ENCODE results near the gene RDH5.

DNA sequence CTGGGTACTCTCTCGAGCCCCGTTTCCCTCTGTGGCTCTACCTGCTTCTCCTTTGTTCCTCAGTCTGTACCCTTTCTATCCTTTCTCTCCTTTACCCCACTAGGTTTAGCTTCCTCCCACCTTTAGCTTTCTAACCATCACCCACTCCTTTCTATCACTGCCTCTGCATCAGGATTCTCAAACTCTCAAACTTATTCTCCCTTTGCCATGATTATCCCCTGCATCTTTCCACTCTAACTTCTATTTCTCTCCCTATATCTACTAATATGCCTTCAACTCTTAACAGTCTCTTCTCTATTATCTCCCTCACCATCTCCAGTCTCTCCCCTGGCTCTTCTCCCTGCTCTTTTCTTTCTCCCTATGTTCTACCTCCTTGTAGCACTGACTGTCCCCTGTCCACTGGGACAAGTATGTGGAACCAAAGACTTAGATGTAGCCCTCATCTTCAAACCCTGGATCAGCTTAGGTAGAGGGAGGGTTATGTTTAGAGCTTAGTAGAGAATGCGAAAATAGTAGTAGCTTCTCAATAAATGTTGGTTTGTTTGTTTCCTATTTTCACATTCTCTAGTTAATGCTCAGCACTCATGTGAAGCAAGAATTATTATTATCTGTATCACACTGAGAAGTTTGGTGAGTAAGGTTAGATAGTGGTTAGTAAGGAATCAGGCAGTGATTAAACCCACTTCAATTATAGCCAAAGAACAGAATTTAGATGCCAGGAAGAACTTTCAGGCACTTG lies 26.1 kb downstream of the RDH5 start:
- TF ChIP-seq POLR2A (IDR thresholded peaks at IDR 0.05) (no peak), CTCF (IDR thresholded peaks at IDR 0.05) (no peak)

All from vagina (tissue), 2 donors.